Skin epidermis (tissue), 12 donors: Measurements from ENCODE around the gene KRTCAP2.

Source experiments
- H3K27ac ChIP-seq, 21 experiments: fragments of 200-600 bp; sonication (generic) in 11 of 21; one replicate each; pipeline ENCODE4 v1.5.0; 2020; ENCODE audit warnings: mild to moderate bottlenecking in 3 of 21, inconsistent platforms in 2 of 21, moderate library complexity in 2 of 21
- H3K4me3 ChIP-seq, 7 experiments: fragments of 200-600 bp; sonication (generic) in 2 of 7; one replicate each; pipeline ENCODE4 v1.5.0; 2020; ENCODE audit warnings: inconsistent platforms in 2 of 7, mild to moderate bottlenecking in 2 of 7, moderate library complexity in 1 of 7

Gene KRTCAP2

GRCh38 chr1:155139895-155140629 is 33.0 kb downstream of the KRTCAP2 start, which contains the start of gene DPM3:
TSS of gene DPM3 (minus strand) at chr1:155140531. CDS start at chr1:155140240, 291 bp downstream.
- Histone ChIP-seq H3K27ac (peak within 1 kb of the TSS; percentile 35 to 96 (median 90)), H3K4me3 (peak within 1 kb of the TSS; percentile 67 to 95 (median 77))

GRCh38 chr1:155137154-155137949 is 35.8 kb downstream of the KRTCAP2 start:
- Histone ChIP-seq H3K4me3 (peak overlapping the region in 1 of 7 experiments; percentile 57), H3K27ac (peak overlapping the region in 16 of 21 experiments; percentile 1 to 98 (median 96))

- Histone ChIP-seq H3K4me3 (peak overlapping the region; percentile 55 to 82 (median 62)), H3K27ac (peak overlapping the region in 19 of 21 experiments; percentile 1 to 98 (median 96))
Measured at GRCh38 chr1:155136748-155137147, 36.4 kb downstream of the KRTCAP2 start.

- H3K4me3 ChIP-seq: peak within 1 kb of the TSS; percentile 55 to 82 (median 62)
- peak within 1 kb of the TSS; percentile 68 to 98 (median 96) for H3K27ac ChIP-seq
Measured at GRCh38 chr1:155135415-155136028, 37.6 kb downstream of the KRTCAP2 start, which contains the start of gene SLC50A1. TSS of gene SLC50A1 (plus strand) at chr1:155135852. CDS start at chr1:155135912, 60 bp downstream.

GRCh38 chr1:155134880-155135414 is 38.2 kb downstream of the KRTCAP2 start:
- H3K4me3 ChIP-seq: peak overlapping the region; percentile 55 to 82 (median 62)
- peak overlapping the region; percentile 65 to 98 (median 96) for H3K27ac ChIP-seq

- Histone ChIP-seq H3K4me3 (peak overlapping the region in 2 of 7 experiments; percentile 16 to 82), H3K27ac (peak overlapping the region in 18 of 21 experiments; percentile 89 to 98 (median 96))
Measured at GRCh38 chr1:155134322-155134721, 38.8 kb downstream of the KRTCAP2 start.

- peak overlapping the region in 1 of 7 experiments; percentile 16 for H3K4me3 ChIP-seq
- peak overlapping the region in 13 of 21 experiments; percentile 92 to 98 (median 97) for H3K27ac ChIP-seq
Measured at GRCh38 chr1:155133799-155134281, 39.3 kb downstream of the KRTCAP2 start.

- H3K27ac ChIP-seq: peak overlapping the region in 7 of 21 experiments; percentile 28 to 97 (median 82)
Measured at GRCh38 chr1:155131856-155132255, 41.2 kb downstream of the KRTCAP2 start.

GRCh38 chr1:155131285-155131684 is 41.8 kb downstream of the KRTCAP2 start:
- peak overlapping the region in 10 of 21 experiments; percentile 37 to 98 (median 92) for H3K27ac ChIP-seq
- peak overlapping the region in 2 of 7 experiments; percentile 54 to 66 for H3K4me3 ChIP-seq

More at GRCh38 chr1:155131856-155132255, 41.2 kb downstream of the KRTCAP2 start:
- H3K4me3 ChIP-seq: peak overlapping the region in 2 of 7 experiments; percentile 54 to 66

GRCh38 chr1:155130272-155131006 is 42.7 kb downstream of the KRTCAP2 start:
- Histone ChIP-seq H3K27ac (peak overlapping the region in 20 of 21 experiments; percentile 67 to 98 (median 92)), H3K4me3 (peak overlapping the region; percentile 52 to 67 (median 61))

- Histone ChIP-seq H3K4me3 (peak overlapping the region; percentile 52 to 67 (median 61)), H3K27ac (peak overlapping the region; percentile 23 to 98 (median 91))
Measured at GRCh38 chr1:155128755-155129473, 44.2 kb downstream of the KRTCAP2 start.

- H3K4me3 ChIP-seq: peak overlapping the region; percentile 52 to 67 (median 61)
- H3K27ac ChIP-seq: peak overlapping the region; percentile 51 to 98 (median 91)
Measured at GRCh38 chr1:155127967-155128754, 44.9 kb downstream of the KRTCAP2 start.

- peak within 1 kb of the TSS; percentile 52 to 67 (median 61) for H3K4me3 ChIP-seq
- peak within 1 kb of the TSS; percentile 51 to 98 (median 91) for H3K27ac ChIP-seq
Measured at GRCh38 chr1:155127105-155127966, 45.8 kb downstream of the KRTCAP2 start, which contains the start of gene EFNA1. TSS of gene EFNA1 (plus strand) at chr1:155127876. CDS start at chr1:155127978, 102 bp downstream.

GRCh38 chr1:155126556-155127104 is 46.5 kb downstream of the KRTCAP2 start:
- H3K27ac ChIP-seq: peak overlapping the region in 20 of 21 experiments; percentile 58 to 98 (median 92)
- peak overlapping the region; percentile 52 to 67 (median 61) for H3K4me3 ChIP-seq

- Histone ChIP-seq H3K27ac (peak overlapping the region in 20 of 21 experiments; percentile 58 to 98 (median 92)), H3K4me3 (peak overlapping the region; percentile 52 to 67 (median 61))
Measured at GRCh38 chr1:155125946-155126555, 47.1 kb downstream of the KRTCAP2 start.
